Activated CD4-positive, alpha-beta memory T cell treated with anti-CD3 and anti-CD28 coated beads for 36 hours (primary cell): ENCODE data around the gene MYMK. TPM values are rescaled to one million over a fixed set of nuclear protein-coding genes. Genes with fewer than 3 reads are reported as not detected.

ENCODE experiments used
- CTCF ChIA-PET: fragments of 350-600 bp; sonication (Branson Sonifier 250); formaldehyde crosslinking; loops from one replicate; lab custom pipeline; 2021; ENCODE audit warnings: antibody characterized with exemption, inconsistent platforms; lab: Charles Lee
- POLR2A ChIA-PET: fragments of 350-600 bp; sonication (Branson Sonifier 250); formaldehyde crosslinking; loops from one replicate; lab custom pipeline; 2021; ENCODE audit warnings: antibody characterized with exemption; lab: Charles Lee
- DNase-seq: peaks from one replicate; pipeline ENCODE4 v3.0.0-alpha.2; 2020
- H3K27ac Mint-ChIP-seq: one replicate; pipeline ENCODE4 v1.8.0; 2021; ENCODE audit warnings: mixed read lengths
- H3K27me3 Mint-ChIP-seq: one replicate; pipeline ENCODE4 v1.8.0; 2021; ENCODE audit warnings: mixed read lengths
- H3K36me3 Mint-ChIP-seq: one replicate; pipeline ENCODE4 v1.8.0; 2021; ENCODE audit warnings: mixed read lengths
- H3K4me1 Mint-ChIP-seq: one replicate; pipeline ENCODE4 v1.8.0; 2021; ENCODE audit warnings: low read depth, mixed read lengths
- H3K4me3 Mint-ChIP-seq: one replicate; pipeline ENCODE4 v1.8.0; 2021; ENCODE audit warnings: mild to moderate bottlenecking, mixed read lengths
- H3K9me3 Mint-ChIP-seq: one replicate; pipeline ENCODE4 v1.8.0; 2021; ENCODE audit warnings: mixed read lengths
- intact Hi-C: fragments of 100-400 bp; cut with micrococcal nuclease; formaldehyde crosslinking; loops from one replicate; pipeline ENCODE4 v1.15.1; 2023
- total RNA-seq, 2 experiments: library from RNA; stranded (reverse); gene quantifications; one replicate each; pipeline ENCODE4 v1.2.3, GENCODE V29; 2021

MYMK gene
- total RNA-seq, 2 experiments from 2014 or later, result not detected

DNA sequence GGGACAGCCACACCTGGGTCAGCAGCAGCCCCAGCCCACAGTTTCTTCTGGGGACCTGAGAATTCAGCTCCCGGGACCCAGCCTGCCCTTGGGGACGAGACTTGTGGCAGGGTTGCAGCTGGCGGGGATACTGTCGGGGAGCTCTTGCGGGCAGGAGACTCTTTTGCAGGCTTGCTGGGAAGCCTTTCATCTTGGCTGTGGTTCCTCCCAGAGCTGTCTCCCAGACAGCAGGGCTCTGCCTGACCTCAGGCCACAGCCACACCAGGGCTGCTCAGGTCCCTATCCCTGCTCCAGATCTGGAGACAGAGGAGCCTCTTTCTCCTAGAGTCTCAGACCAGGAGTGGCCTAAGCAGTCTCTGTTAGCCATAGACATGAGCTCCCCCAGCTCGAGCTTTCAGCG, 4.7 kb upstream of the MYMK start:
- POLR2A ChIA-PET, result no interaction called here

GRCh38 chr9:133528876-133529241, 4.1 kb upstream of the MYMK start:
- Mint-ChIP-seq H3K27ac (no peak overlapping the region), H3K4me3 (no peak overlapping the region), H3K9me3 (no peaks in the 10 kb centered on the region), H3K36me3 (no peaks in the 10 kb centered on the region), H3K27me3 (peaks cover 12% of the 10 kb centered on the region), H3K4me1 (peaks cover 6% of the 10 kb centered on the region)
- POLR2A ChIA-PET, result no interaction called here
- CTCF ChIA-PET, result no interaction called here
- DNase-seq, result no peak
- intact Hi-C loops, result no loop called here

More for the DNA sequence above, 4.7 kb upstream of the MYMK start:
- no peak overlapping the region for H3K4me3 Mint-ChIP-seq
- CTCF ChIA-PET, result no interaction called here
- no peak overlapping the region for H3K27ac Mint-ChIP-seq
- no peaks in the 10 kb centered on the region for H3K9me3 Mint-ChIP-seq
- peaks cover 14% of the 10 kb centered on the region for H3K27me3 Mint-ChIP-seq
- no peak for DNase-seq
- no peaks in the 10 kb centered on the region for H3K36me3 Mint-ChIP-seq
- peaks cover 6% of the 10 kb centered on the region for H3K4me1 Mint-ChIP-seq
- intact Hi-C loops, result no loop called here

- intact Hi-C loops, result no loop called here
- Mint-ChIP-seq H3K36me3 (no peaks in the 10 kb centered on the region), H3K4me1 (peaks cover 2% of the 10 kb centered on the region), H3K9me3 (no peaks in the 10 kb centered on the region), H3K4me3 (no peak overlapping the region), H3K27ac (no peak overlapping the region), H3K27me3 (peaks cover 9% of the 10 kb centered on the region)
- ChIA-PET POLR2A (no interaction called here), CTCF (no interaction called here)
- DNase-seq, result no peak
Measured at GRCh38 chr9:133528001-133528875, 3.5 kb upstream of the MYMK start.

GRCh38 chr9:133527444-133527920, 2.7 kb upstream of the MYMK start:
- Mint-ChIP-seq H3K9me3 (no peaks in the 10 kb centered on the region), H3K4me1 (no peaks in the 10 kb centered on the region), H3K4me3 (no peak overlapping the region), H3K27ac (no peak overlapping the region), H3K36me3 (no peaks in the 10 kb centered on the region), H3K27me3 (peaks cover 3% of the 10 kb centered on the region)
- ChIA-PET CTCF (no interaction called here), POLR2A (no interaction called here)
- no peak for DNase-seq
- intact Hi-C loops, result no loop called here

DNA sequence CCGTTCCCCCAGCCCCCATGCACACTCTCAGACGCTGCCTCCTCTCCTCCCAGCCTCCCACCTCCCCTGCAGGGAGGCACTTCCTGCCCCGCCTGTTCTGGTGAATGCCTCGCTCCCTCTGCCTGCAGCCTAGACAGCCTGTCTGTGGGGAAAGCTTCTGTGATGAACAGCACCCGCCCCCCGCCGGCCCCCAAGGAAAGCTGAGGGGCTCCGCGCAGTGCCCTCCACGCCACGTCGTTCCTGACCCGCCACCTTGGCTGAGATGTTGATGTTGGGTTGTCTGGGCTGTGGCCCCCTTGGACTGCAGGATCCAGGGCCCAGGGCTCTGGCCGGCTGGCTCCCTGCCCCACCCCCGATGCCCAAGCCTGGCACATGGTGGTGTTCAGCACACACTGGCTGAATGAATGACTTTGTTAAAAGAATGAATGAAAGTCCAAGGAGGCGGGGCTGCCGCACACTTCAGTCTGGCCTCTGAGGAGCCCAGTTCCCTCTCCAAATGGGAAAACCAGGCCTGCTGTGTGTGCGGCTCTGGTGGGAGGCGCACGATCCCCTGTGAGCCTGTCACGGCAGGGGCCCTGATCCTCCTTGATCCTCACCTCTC, 2.1 kb upstream of the MYMK start:
- ChIA-PET POLR2A (no interaction called here), CTCF (no interaction called here)
- H3K4me3 Mint-ChIP-seq, result no peak overlapping the region
- intact Hi-C loops, result no loop called here
- H3K36me3 Mint-ChIP-seq, result no peaks in the 10 kb centered on the region
- H3K4me1 Mint-ChIP-seq, result no peaks in the 10 kb centered on the region
- no peaks in the 10 kb centered on the region for H3K9me3 Mint-ChIP-seq
- peaks cover 3% of the 10 kb centered on the region for H3K27me3 Mint-ChIP-seq
- no peak for DNase-seq
- H3K27ac Mint-ChIP-seq, result no peak overlapping the region

DNA sequence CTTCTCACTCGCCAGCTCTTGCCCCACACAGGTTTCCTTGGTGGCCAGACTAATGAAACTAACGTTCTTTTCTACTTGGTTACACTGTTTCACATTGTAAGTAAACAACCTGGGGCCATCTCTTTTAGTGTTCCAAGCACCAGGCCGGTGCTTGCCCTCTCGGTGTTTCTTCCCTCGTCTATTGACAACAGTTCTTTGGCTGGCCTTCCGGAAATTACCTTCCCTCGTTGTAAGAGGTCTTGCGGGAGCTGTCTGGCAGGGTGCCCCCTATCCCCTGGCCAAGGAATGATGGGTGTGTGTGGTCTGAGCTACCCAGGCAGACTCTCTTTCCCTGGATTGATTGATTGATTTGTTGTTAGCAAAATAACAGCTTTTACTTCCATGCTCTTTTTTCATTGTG, 918 bp upstream of the MYMK start:
- Mint-ChIP-seq H3K4me1 (no peaks in the 10 kb centered on the region), H3K4me3 (no peak overlapping the region), H3K27ac (no peak overlapping the region), H3K36me3 (no peaks in the 10 kb centered on the region), H3K9me3 (no peaks in the 10 kb centered on the region), H3K27me3 (peaks cover 3% of the 10 kb centered on the region)
- intact Hi-C loops, result no loop called here
- POLR2A ChIA-PET, result interaction anchor here (0.5 kb wide), 1 partner anchor 1622 kb away, joined by 3 read pairs; no protein-coding TSS in a partner anchor
- DNase-seq, result no peak
- CTCF ChIA-PET, result interaction anchor here (0.6 kb wide), 1 partner anchor 8 kb away, joined by 3 read pairs; no protein-coding TSS in a partner anchor

DNA sequence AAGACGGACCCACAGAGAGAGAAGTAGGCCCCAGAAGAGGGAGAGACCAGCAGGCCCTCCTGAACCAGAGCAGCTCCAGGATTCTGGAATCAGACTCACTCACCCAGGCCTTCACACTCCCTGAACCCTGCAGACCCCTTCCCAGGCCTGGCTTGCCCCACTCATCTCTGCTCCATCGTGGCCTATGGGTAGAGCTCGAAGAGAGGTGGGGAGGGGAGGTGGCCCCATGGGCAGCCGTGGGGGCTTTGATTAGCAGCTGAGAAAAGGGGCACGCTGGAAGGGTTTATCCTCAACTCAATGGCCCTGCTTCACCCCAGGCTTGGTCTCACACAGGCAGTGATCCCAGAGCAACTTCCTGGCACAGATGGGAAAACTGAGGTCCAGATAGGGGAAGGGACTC, 613 bp downstream of the MYMK start:
- Mint-ChIP-seq H3K27me3 (peaks cover 3% of the 10 kb centered on the region), H3K4me1 (no peaks in the 10 kb centered on the region), H3K4me3 (no peak overlapping the region), H3K27ac (no peak overlapping the region), H3K9me3 (no peaks in the 10 kb centered on the region), H3K36me3 (no peaks in the 10 kb centered on the region)
- POLR2A ChIA-PET, result no interaction called here
- intact Hi-C loops, result no loop called here
- no peak for DNase-seq
- CTCF ChIA-PET, result no interaction called here

DNA sequence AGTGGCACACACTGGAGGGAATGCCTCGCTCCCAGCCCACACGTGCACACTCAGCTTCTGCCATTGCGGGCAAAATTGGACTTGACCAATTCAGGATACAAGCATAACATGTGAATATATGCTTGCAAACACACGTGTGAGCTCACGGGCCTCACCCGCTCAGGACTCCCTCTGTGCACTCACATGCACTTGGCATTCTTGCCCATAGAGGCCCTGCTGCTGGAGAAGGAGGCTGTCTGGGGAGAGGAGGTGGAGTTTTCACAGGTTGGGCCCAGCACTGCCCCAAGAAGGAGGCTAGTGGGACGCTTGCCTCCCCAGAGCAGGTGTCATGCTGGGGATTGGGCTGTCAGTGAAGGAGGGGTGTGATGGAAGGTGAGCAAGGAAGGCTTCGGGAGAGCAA, 1.7 kb downstream of the MYMK start:
- DNase-seq, result no peak
- H3K9me3 Mint-ChIP-seq, result no peaks in the 10 kb centered on the region
- H3K4me3 Mint-ChIP-seq, result no peak overlapping the region
- POLR2A ChIA-PET, result no interaction called here
- H3K27ac Mint-ChIP-seq, result no peak overlapping the region
- CTCF ChIA-PET, result no interaction called here
- peaks cover 1% of the 10 kb centered on the region for H3K27me3 Mint-ChIP-seq
- intact Hi-C loops, result no loop called here
- no peaks in the 10 kb centered on the region for H3K4me1 Mint-ChIP-seq
- H3K36me3 Mint-ChIP-seq, result no peaks in the 10 kb centered on the region

- Mint-ChIP-seq H3K9me3 (no peaks in the 10 kb centered on the region), H3K27ac (no peak overlapping the region), H3K27me3 (no peaks in the 10 kb centered on the region), H3K4me3 (no peak overlapping the region), H3K4me1 (no peaks in the 10 kb centered on the region), H3K36me3 (no peaks in the 10 kb centered on the region)
- intact Hi-C loops, result no loop called here
- DNase-seq, result no peak
- CTCF ChIA-PET, result no interaction called here
- POLR2A ChIA-PET, result no interaction called here
Measured at GRCh38 chr9:133522073-133522910, 2.5 kb downstream of the MYMK start.

- ChIA-PET CTCF (no interaction called here), POLR2A (no interaction called here)
- intact Hi-C loops, result no loop called here
- Mint-ChIP-seq H3K27ac (no peak overlapping the region), H3K36me3 (no peaks in the 10 kb centered on the region), H3K4me1 (no peaks in the 10 kb centered on the region), H3K27me3 (no peaks in the 10 kb centered on the region), H3K4me3 (no peak overlapping the region), H3K9me3 (no peaks in the 10 kb centered on the region)
- DNase-seq, result no peak
Measured at GRCh38 chr9:133521122-133522072, 3.4 kb downstream of the MYMK start.

- intact Hi-C loops, result no loop called here
- H3K4me3 Mint-ChIP-seq, result no peak overlapping the region
- no peaks in the 10 kb centered on the region for H3K4me1 Mint-ChIP-seq
- H3K27ac Mint-ChIP-seq, result no peak overlapping the region
- H3K36me3 Mint-ChIP-seq, result no peaks in the 10 kb centered on the region
- ChIA-PET POLR2A (no interaction called here), CTCF (no interaction called here)
- no peaks in the 10 kb centered on the region for H3K9me3 Mint-ChIP-seq
- H3K27me3 Mint-ChIP-seq, result no peaks in the 10 kb centered on the region
- no peak for DNase-seq
Measured at GRCh38 chr9:133520121-133520835, 4.5 kb downstream of the MYMK start.
